Lung microvascular endothelial cell (primary cell): Measurements from ENCODE around the gene CHST1. TPM values are rescaled to one million over a fixed set of nuclear protein-coding genes. Genes with fewer than 3 reads are reported as not detected.
A peak's percentile ranks its signal among the peaks of the same experiment; 100 is the strongest.

Experiments
- DNase-seq, 2 donors: peaks; one replicate each; pipeline versions ENCODE4 v3.0.0 to v3.0.0-alpha.2; 2010; ENCODE audit warnings: low read depth in 2 of 2
- total RNA-seq: library from RNA; depleted of rRNA; stranded (reverse); fragments of >200 nt; gene quantifications from 2 replicates; pipeline ENCODE4 v1.2.1, GENCODE V29; 2014

Gene CHST1
- total RNA-seq, 1 donor from 2014 or later, result 1.8 TPM

GRCh38 chr11:45660729-45661438, 4.5 kb downstream of the CHST1 start:
- no peak for DNase-seq

GRCh38 chr11:45659818-45660160, 5.6 kb downstream of the CHST1 start:
- no peak for DNase-seq

- no peak for DNase-seq
Observed at GRCh38 chr11:45659031-45659817, 6.2 kb downstream of the CHST1 start.

- peak; percentile 84 to 93 for DNase-seq
Observed at GRCh38 chr11:45658292-45658991, 7.0 kb downstream of the CHST1 start.

- DNase-seq, result no peak
Observed at GRCh38 chr11:45657496-45658260, 7.7 kb downstream of the CHST1 start.

- DNase-seq, result no peak
Observed at GRCh38 chr11:45655831-45656230, 9.6 kb downstream of the CHST1 start.

GRCh38 chr11:45655347-45655756, 10.1 kb downstream of the CHST1 start:
- DNase-seq, result peak; percentile 71 to 74

- DNase-seq, result no peak
Observed at GRCh38 chr11:45655012-45655283, 10.5 kb downstream of the CHST1 start.

GRCh38 chr11:45654231-45655011, 11.0 kb downstream of the CHST1 start:
- no peak for DNase-seq

- no peak for DNase-seq
Observed at GRCh38 chr11:45653277-45653676, 12.1 kb downstream of the CHST1 start.

GRCh38 chr11:45652781-45653180, 12.6 kb downstream of the CHST1 start:
- DNase-seq, result no peak

- no peak for DNase-seq
Observed at GRCh38 chr11:45651841-45652749, 13.3 kb downstream of the CHST1 start.

GRCh38 chr11:45651156-45651555, 14.3 kb downstream of the CHST1 start:
- no peak for DNase-seq

- DNase-seq, result no peak
Observed at GRCh38 chr11:45650166-45651095, 15.0 kb downstream of the CHST1 start.

- no peak for DNase-seq
Observed at GRCh38 chr11:45649544-45650165, 15.8 kb downstream of the CHST1 start.

- DNase-seq, result no peak
Observed at GRCh38 chr11:45648931-45649330, 16.5 kb downstream of the CHST1 start.

GRCh38 chr11:45647786-45648185, 17.6 kb downstream of the CHST1 start:
- no peak for DNase-seq

- no peak for DNase-seq
Observed at GRCh38 chr11:45647329-45647728, 18.1 kb downstream of the CHST1 start.
